Left cardiac atrium (tissue), 4 donors: ENCODE results near the gene HSPB7. TPM values are rescaled to one million over a fixed set of nuclear protein-coding genes. Genes with fewer than 3 reads are reported as not detected.

Experiments used
- ATAC-seq, 2 donors: fragments of 200-7000 bp; cut with Tn5 transposase; one replicate each; pipeline ENCODE4 v1.9.1; 2020; ENCODE audit warnings: mild to moderate bottlenecking in 2 of 2, moderate library complexity in 2 of 2
- DNase-seq: peaks from one replicate; pipeline ENCODE4 v3.0.0-alpha.2; 2020
- intact Hi-C, 2 donors: fragments of 100-400 bp; cut with DNase I; formaldehyde crosslinking; loops; one replicate each; pipeline versions ENCODE4 v1.14.1 to v1.15.1; 2022 to 2023
- total RNA-seq, 2 donors: library from RNA; stranded (reverse); fragmentation: NEBNext Ultra II Directional; extraction: Animal tissue kit (Norgen Biotek cat#: 25700); gene quantifications; one replicate each; pipeline ENCODE4 v1.2.1, GENCODE V29; 2021
- donor health status: DM: no; HTN: yes; CAD: no.
- donor health status: DM: no; HTN: yes; CAD: no; lungs with severe emphysema.
- donor health status: DM: yes; HTN: yes; CAD: no.
- donor health status: Dilated cardiomyopathy.

Gene HSPB7
- total RNA-seq, 2 donors from 2014 or later: 1,770 to 2,192 TPM

GRCh38 chr1:15968172-15968571 is 49.7 kb downstream of the HSPB7 start:
- no peak for ATAC-seq
- intact Hi-C loops: no loop called here
- no peak for DNase-seq

- no peak for ATAC-seq
- DNase-seq: no peak
- intact Hi-C loops: no loop called here
These were observed 50.9 kb downstream of the HSPB7 start for GRCh38 chr1:15966956-15967344.

GRCh38 chr1:15966081-15966955 is 51.5 kb downstream of the HSPB7 start:
- intact Hi-C loops: no loop called here
- no peak for DNase-seq
- peak; percentile 40 to 59 for ATAC-seq

- intact Hi-C loops: no loop called here
- ATAC-seq (peak; percentile 31 to 41), DNase-seq (no peak)
These were observed 52.5 kb downstream of the HSPB7 start for GRCh38 chr1:15965228-15965767.

Other genes with a start within 250 kb of the HSPB7 start
- 1 to 10 TPM; 3.9 to 4.0 TPM for gene UQCRHL, start 210.4 kb downstream of the HSPB7 start, total RNA-seq
- gene SPEN, start 170.3 kb downstream of the HSPB7 start, total RNA-seq: 10 to 100 TPM; 27.8 to 36.5 TPM
- 10 to 100 TPM; 22.4 to 24.6 TPM for gene ZBTB17, start 41.9 kb downstream of the HSPB7 start, total RNA-seq
- gene SRARP, start 13.8 kb downstream of the HSPB7 start, total RNA-seq: under 1 TPM; 0.15 to 0.52 TPM
- gene CLCNKA, start 4.0 kb upstream of the HSPB7 start, total RNA-seq: under 1 TPM; 0.26 to 0.38 TPM
- gene CLCNKB, start 25.7 kb upstream of the HSPB7 start, total RNA-seq: 1 to 10 TPM; 2.2 to 2.5 TPM
- 1 to 10 TPM; 3.2 to 6.5 TPM for gene FAM131C, start 55.6 kb upstream of the HSPB7 start, total RNA-seq
- gene EPHA2, start 138.0 kb upstream of the HSPB7 start, total RNA-seq: 10 to 100 TPM in 1 of 2 donors, 1 to 10 TPM in 1; 8.1 to 24.1 TPM
- gene ARHGEF19, start 194.6 kb upstream of the HSPB7 start, total RNA-seq: 1 to 10 TPM; 2.1 to 4.7 TPM
- 1 to 10 TPM; 4.7 to 7.2 TPM for gene CPLANE2, start 219.1 kb upstream of the HSPB7 start, total RNA-seq